Prostate gland (tissue), 2 donors: ENCODE results near the gene GREB1. TPM values are rescaled to one million over a fixed set of nuclear protein-coding genes. Genes with fewer than 3 reads are reported as not detected.

Experiments used
- DNase-seq: peaks from one replicate; pipeline ENCODE4 v3.0.0-alpha.2; 2019; ENCODE audit warnings: low spot score
- H3K27ac ChIP-seq, 2 donors: fragments of 200-600 bp; sonication (generic); 2 replicates each; pipeline ENCODE4 v1.5.1; 2017 to 2019
- H3K27me3 ChIP-seq: fragments of 200-600 bp; sonication (generic); replicated peaks from 2 replicates; pipeline ENCODE4 v1.5.1; 2019; ENCODE audit not compliant: insufficient read depth
- H3K36me3 ChIP-seq, 2 donors: fragments of 200-600 bp; sonication (generic); 1 replicate in 1 of 2; 2 replicates in 1 of 2; pipeline versions ENCODE4 v1.5.1 to v1.8.1; 2017 to 2019
- H3K4me1 ChIP-seq: fragments of 200-600 bp; sonication (generic); replicated peaks from 2 replicates; pipeline ENCODE4 v1.5.1; 2019
- H3K4me3 ChIP-seq, 2 donors: fragments of 200-600 bp; sonication (generic); 2 replicates each; pipeline ENCODE4 v1.5.1; 2017 to 2019
- H3K9me3 ChIP-seq: fragments of 200-600 bp; sonication (generic); 2 replicates; pipeline ENCODE4 v1.5.1; 2017
- POLR2A ChIP-seq: fragments of 450-650 bp; IDR thresholded peaks from one replicate; pipeline ENCODE4 v1.6.1; 2016; ENCODE audit warnings: antibody characterized with exemption, mild to moderate bottlenecking
- POLR2AphosphoS5 ChIP-seq: sonication (generic); formaldehyde crosslinking; IDR thresholded peaks from one replicate; pipeline ENCODE4 v1.6.1; 2017; ENCODE audit warnings: antibody characterized with exemption
- WGBS: methylation state at CpG from one replicate; pipeline ENCODE4 v1.1.5; 2018; 5-methylcytosine and 5-hydroxymethylcytosine counted together
- intact Hi-C: fragments of 100-400 bp; cut with DNase I; formaldehyde crosslinking; loops from one replicate; pipeline ENCODE4 v1.14.2; 2022
- total RNA-seq, 2 donors: library from RNA; depleted of rRNA; stranded (reverse); fragments of >200 nt; gene quantifications; one replicate each; pipeline ENCODE4 v1.1.0, GENCODE V29; 2016
- TF ChIP-seq, protein P1 (sequence below), 4 experiments: fragments of 200-600 bp in 2 of 4; fragments of 450-650 bp in 2 of 4; sonication (generic) in 2 of 4; IDR thresholded peaks; 1 replicate in 3 of 4; 2 replicates in 1 of 4; pipeline ENCODE4 v1.5.1; 2016 to 2019; ENCODE audit warnings: antibody characterized with exemption in 4 of 4, mild to moderate bottlenecking in 2 of 4, moderate library complexity in 2 of 4

GREB1 gene
- total RNA-seq, 2 donors from 2014 or later = 224 to 392 TPM

DNA sequence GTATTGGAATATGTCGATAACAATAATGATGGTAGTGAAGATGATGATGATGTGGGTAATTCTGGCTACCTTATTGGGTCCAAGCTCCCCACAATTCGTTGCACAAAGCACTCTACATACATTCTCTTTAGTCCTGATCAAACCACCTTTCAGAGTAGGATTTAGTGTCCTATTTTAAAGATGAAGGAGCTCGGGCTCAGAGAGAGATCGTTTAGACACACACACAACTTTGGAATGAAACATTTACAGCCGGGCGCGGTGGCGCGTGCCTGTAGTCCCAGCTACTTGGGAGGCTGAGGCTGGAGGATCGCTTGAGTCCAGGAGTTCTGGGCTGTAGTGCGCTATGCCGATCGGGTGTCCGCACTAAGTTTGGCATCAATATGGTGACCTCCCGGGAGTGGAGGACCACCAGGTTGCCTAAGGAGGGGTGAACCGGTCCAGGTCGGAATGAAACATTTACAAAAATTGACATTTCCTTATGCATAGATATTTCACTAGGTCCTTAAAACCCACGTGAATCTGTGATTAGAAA is 50.7 kb downstream of the GREB1 start:
- Histone ChIP-seq H3K4me1 (no peaks in the 10 kb centered on the region), H3K4me3 (no peak overlapping the region), H3K27ac (no peak overlapping the region), H3K27me3 (no peaks in the 10 kb centered on the region), H3K9me3 (no peaks in the 10 kb centered on the region), H3K36me3 (peaks cover 4 to 5% of the 10 kb centered on the region in 2 donors)
- TF ChIP-seq, protein P1, sequence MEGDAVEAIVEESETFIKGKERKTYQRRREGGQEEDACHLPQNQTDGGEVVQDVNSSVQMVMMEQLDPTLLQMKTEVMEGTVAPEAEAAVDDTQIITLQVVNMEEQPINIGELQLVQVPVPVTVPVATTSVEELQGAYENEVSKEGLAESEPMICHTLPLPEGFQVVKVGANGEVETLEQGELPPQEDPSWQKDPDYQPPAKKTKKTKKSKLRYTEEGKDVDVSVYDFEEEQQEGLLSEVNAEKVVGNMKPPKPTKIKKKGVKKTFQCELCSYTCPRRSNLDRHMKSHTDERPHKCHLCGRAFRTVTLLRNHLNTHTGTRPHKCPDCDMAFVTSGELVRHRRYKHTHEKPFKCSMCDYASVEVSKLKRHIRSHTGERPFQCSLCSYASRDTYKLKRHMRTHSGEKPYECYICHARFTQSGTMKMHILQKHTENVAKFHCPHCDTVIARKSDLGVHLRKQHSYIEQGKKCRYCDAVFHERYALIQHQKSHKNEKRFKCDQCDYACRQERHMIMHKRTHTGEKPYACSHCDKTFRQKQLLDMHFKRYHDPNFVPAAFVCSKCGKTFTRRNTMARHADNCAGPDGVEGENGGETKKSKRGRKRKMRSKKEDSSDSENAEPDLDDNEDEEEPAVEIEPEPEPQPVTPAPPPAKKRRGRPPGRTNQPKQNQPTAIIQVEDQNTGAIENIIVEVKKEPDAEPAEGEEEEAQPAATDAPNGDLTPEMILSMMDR (IDR thresholded peaks at IDR 0.05) = no peak
- TF ChIP-seq POLR2AphosphoS5 (no peak), POLR2A (no peak)
- intact Hi-C loops = loop anchor here (1.0 to 10.0 kb wide), 3 partner anchors 106 to 450 kb away; a partner anchor contains a TSS
- no peak for DNase-seq
- 77% methylated on average over 18 of the region's 18 CpGs for WGBS

DNA sequence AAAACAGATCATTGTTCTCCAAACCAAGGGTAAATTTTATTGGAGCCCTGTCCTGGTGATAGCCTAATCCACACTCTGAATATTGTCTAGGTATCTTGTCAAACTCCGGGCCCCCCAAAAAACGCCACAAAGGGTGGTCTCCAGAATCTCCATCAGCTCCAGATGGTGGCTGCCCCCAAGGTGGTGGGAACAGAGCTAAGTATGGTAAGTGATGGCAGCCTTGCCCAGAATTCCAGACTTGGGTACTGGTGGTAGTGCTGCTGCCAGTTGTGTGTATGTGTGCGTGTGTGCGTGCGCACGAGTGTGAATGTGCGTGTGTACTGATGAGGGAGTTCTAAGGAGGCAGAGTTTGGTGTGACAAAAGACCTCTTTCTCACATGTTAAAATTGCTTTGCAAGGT is 51.2 kb downstream of the GREB1 start:
- H3K4me1 ChIP-seq = no peaks in the 10 kb centered on the region
- no peak for DNase-seq
- TF ChIP-seq POLR2AphosphoS5 (no peak), POLR2A (no peak)
- TF ChIP-seq, protein P1 (IDR thresholded peaks at IDR 0.05) = no peak
- 96% methylated on average over 7 of the region's 7 CpGs for WGBS
- intact Hi-C loops = loop anchor here (10.0 kb wide), 2 partner anchors 230 to 450 kb away; a partner anchor contains a TSS
- no peaks in the 10 kb centered on the region for H3K27me3 ChIP-seq
- no peak overlapping the region for H3K27ac ChIP-seq
- H3K4me3 ChIP-seq = no peak overlapping the region
- no peaks in the 10 kb centered on the region for H3K9me3 ChIP-seq
- H3K36me3 ChIP-seq = peaks cover 0 to 5% of the 10 kb centered on the region in 2 donors

DNA sequence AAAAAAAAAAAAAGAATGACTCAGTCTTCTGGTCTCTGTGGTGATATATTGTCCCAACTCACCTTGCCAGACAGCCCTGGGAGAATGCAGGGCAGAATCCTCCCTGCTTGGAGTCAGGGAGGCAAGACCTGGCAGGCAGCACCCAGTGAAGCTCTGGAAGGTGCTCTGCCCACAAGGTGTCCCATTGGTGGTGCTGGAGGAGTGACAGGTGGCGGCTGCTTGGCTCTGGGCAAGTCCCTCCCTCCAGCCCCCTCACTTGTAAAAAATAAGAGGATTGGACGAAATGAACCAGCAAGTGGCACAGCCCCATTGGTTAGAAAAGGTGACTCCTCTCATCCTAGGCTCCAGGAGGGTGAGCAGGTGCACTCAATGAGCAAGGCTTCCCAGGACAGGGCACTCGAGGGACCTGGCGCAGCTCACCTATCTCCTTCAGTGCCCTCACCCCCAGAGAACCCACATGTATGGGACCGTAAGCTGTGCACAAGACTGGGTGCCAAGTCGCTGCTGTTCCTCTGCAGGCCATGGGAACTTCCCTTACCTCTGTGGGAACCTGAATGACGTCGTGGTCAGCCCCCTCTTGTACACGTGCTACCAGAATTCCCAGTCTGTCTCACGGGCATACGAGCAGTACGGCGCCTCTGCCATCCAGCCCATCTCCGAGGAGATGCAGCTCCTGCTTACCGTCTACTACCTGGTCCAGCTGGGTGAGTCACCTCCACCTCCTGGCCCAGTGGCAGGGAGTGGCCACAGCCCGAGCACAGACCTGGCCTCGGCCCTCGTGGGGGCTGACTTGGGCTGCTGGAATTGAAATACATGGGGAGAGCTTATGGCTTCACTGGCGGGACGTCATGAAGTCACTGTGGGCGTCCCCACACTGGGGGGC is 54.6 kb downstream of the GREB1 start:
- Histone ChIP-seq H3K27me3 (no peaks in the 10 kb centered on the region), H3K9me3 (no peaks in the 10 kb centered on the region), H3K4me1 (no peaks in the 10 kb centered on the region), H3K4me3 (no peak overlapping the region), H3K27ac (no peak overlapping the region), H3K36me3 (peaks cover 0 to 8% of the 10 kb centered on the region in 2 donors)
- TF ChIP-seq, protein P1 (IDR thresholded peaks at IDR 0.05) = no peak
- TF ChIP-seq POLR2AphosphoS5 (no peak), POLR2A (no peak)
- no peak for DNase-seq
- intact Hi-C loops = loop anchor here (10.0 kb wide), 2 partner anchors 234 to 454 kb away; a partner anchor contains a TSS
- WGBS = 90% methylated on average over 21 of the region's 21 CpGs

DNA sequence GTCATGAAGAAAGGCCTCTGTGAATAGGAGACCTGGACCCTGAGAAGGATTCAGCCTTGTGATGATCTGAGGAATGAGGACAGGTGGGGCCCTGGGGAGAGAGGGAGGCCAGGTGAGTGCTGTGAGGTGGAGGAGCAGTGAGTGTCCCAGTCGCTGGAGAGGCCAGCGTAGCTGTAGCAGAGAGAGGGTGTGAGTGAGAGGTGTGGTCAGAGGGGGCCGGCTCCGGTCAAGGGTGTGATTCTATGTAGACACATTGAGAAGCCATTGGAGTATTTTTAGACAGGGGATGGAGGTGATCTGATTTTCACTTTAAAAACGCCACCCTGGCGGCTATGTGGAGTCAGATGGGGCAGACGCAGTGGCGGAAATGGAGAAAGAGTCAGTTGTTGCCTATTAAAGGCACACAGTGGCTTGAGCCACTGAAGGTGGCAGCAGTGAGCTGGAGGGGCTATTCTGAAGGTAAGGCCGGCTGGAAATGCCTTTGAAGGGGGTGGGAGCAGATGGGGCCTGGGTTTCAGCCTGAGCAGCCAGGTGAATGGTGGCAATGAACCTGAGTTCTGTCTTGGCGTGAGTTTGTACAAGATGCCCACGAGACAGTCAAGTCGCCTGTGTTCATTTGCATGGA is 55.6 kb downstream of the GREB1 start:
- Histone ChIP-seq H3K9me3 (no peaks in the 10 kb centered on the region), H3K36me3 (peaks cover 0 to 8% of the 10 kb centered on the region in 2 donors), H3K4me3 (no peak overlapping the region), H3K4me1 (no peaks in the 10 kb centered on the region), H3K27me3 (no peaks in the 10 kb centered on the region), H3K27ac (no peak overlapping the region)
- no peak for DNase-seq
- no peak for TF ChIP-seq POLR2AphosphoS5
- 90% methylated on average over 12 of the region's 12 CpGs for WGBS
- intact Hi-C loops = loop anchor here (10.0 kb wide), 2 partner anchors 235 to 455 kb away; a partner anchor contains a TSS

DNA sequence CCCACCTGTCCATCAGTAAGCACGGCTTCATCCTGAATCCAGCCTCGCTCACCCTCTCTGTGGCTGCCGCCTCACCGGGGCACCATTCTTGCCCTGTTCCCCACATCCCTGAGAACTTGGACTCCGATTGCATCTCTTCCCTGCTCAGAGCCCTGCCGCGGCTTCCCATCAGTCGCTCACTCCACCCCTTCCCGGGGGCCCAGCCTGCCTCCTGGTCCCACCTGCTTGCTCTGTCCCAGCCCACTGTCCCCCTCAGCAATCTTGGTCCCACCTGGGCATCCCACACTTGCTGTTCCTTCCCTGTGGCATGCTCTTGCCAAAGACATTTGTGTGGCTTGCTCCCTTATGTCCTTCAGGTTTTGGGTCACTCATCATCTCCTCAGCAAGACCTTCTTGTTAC is 56.3 kb downstream of the GREB1 start:
- intact Hi-C loops = no loop called here
- DNase-seq = no peak
- 95% methylated on average over 9 of the region's 9 CpGs for WGBS

More for the DNA sequence above, 56.3 kb downstream of the GREB1 start:
- Histone ChIP-seq H3K27me3 (no peaks in the 10 kb centered on the region), H3K4me3 (no peak overlapping the region), H3K4me1 (no peaks in the 10 kb centered on the region), H3K9me3 (no peaks in the 10 kb centered on the region), H3K36me3 (peaks cover 0 to 8% of the 10 kb centered on the region in 2 donors), H3K27ac (no peak overlapping the region)
- no peak for TF ChIP-seq POLR2AphosphoS5
- TF ChIP-seq, protein P1 (IDR thresholded peaks at IDR 0.05) = no peak
